ENCODE data around the gene UNC5A.

UNC5A gene

DNA sequence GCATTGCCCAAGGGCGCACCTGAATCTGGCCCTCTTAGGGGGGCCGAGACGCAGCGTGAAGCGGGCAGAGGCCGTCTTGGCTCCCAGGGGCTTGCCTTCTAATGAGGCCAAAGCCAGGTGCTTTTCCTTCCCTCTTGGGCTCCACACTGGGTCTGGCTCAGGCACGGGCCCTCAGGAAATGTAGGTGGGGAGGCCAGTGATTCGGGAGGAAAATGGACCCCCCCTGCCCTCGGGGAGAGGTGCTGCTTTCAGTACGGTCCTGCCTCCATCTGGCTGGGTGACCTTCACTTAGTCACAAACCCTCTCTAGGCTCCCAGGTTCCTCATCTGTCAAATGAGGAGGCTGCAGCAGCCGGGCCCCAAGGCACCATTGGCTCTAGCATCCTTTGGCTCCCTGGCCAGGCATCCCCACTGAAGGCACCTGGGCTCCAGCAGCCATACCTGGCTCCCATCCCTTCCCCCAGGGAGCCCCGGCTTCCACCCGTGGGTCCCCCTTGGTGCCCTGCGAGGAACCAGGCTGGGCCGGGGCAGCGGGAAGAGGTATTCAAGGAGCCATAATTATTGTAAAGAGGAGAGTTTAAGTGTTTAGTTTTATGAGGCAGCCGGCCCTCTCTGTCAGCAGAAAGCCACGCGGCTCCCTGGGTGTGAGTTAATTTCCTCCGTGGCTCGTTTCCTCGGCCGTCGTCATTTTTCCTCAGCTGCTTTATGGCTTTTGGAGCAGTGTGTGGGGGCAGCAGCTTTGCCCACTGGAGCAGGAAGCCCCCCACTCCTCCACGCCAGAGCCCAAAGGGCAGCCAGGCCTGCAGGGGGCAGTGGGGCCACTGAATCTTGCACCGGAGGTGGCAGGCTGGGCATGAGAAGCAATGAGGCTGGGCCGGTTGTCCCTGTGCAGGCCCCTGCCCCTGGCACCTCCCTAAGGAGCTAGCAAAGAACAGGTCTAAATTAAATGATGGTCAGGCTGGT, 24.9 kb upstream of the UNC5A start:
- Histone ChIP-seq H2BK120ac (ENCODE audit: insufficient read depth, low read length, poor library complexity) (no peak overlapping the region), H3K27me3 (ENCODE audit: insufficient read depth, low read length) (no peaks in the 10 kb centered on the region), H3K27ac (ENCODE audit: low read depth, low read length) (no peak overlapping the region), H2BK5ac (ENCODE audit: low read depth, low read length, poor library complexity) (no peak overlapping the region), H3K4me3 (ENCODE audit: low read depth, low read length) (no peak overlapping the region), H3K9me3 (ENCODE audit: insufficient read depth, low read depth, low read length) (no peaks in the 10 kb centered on the region), H3K4ac (ENCODE audit: low read depth, low read length) (no peak overlapping the region), H3K79me1 (ENCODE audit: low read length) (no peaks in the 10 kb centered on the region), H4K8ac (ENCODE audit: low read depth, low read length) (no peak overlapping the region), H4K12ac (ENCODE audit: low read depth, low read length) (no peak overlapping the region), H3K4me2 (ENCODE audit: low read length) (no peak overlapping the region), H3K9ac (ENCODE audit: low read length) (no peak overlapping the region), H2BK12ac (ENCODE audit: low read length) (no peak overlapping the region), H3K4me1 (ENCODE audit: control insufficient read depth in 1 of 2, insufficient read depth in 2 of 2, low read length in 2 of 2) (peaks cover 0 to 4% of the 10 kb centered on the region in 2 experiments), H3K79me2 (ENCODE audit: control insufficient read depth, insufficient read depth, low read length, poor library complexity) (no peaks in the 10 kb centered on the region), H3K14ac (ENCODE audit: low read length) (no peak overlapping the region), H3K23ac (ENCODE audit: low read length) (no peak overlapping the region), H3K36me3 (ENCODE audit: control insufficient read depth in 1 of 2, insufficient read depth in 2 of 2, low read length in 2 of 2) (no peaks in the 10 kb centered on the region), H4K91ac (ENCODE audit: low read depth, low read length) (no peak overlapping the region), H2AK5ac (ENCODE audit: low read length) (no peak overlapping the region), H3K18ac (ENCODE audit: low read length) (no peak overlapping the region), H2AFZ (ENCODE audit: insufficient read depth, low read length, poor library complexity) (no peak overlapping the region)
- no peak for DNase-seq
- no CpG with 5 or more reads among the region's 27 CpGs for WGBS (ENCODE audit: extremely low coverage, insufficient coverage, insufficient read length)

DNA sequence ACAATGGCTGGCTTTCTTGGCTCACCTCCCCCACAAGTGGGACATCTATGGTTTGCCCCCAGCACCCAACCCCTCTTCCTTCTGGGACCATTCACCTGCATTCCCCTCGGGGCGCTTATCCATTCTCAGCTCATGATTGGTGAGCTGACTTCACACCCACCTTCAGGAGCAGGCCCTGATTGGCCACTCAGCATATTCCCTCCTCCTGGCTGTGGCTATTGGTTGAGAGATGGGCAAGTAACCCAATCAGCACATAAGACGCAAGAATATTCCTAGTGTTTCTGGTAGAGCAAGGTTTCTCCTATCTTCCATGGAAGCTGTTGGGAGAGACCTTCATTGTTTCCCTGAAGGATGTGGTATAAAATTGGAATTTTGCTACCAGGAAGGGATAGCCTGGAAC, 22.7 kb upstream of the UNC5A start:
- H2BK120ac ChIP-seq (ENCODE audit: insufficient read depth, low read length, poor library complexity): no peak overlapping the region
- H3K79me1 ChIP-seq (ENCODE audit: low read length): no peaks in the 10 kb centered on the region
- no peak overlapping the region for H3K9ac ChIP-seq (ENCODE audit: low read length)
- H3K14ac ChIP-seq (ENCODE audit: low read length): no peak overlapping the region
- H2BK5ac ChIP-seq (ENCODE audit: low read depth, low read length, poor library complexity): no peak overlapping the region
- no peak overlapping the region for H2BK12ac ChIP-seq (ENCODE audit: low read length)
- H3K27ac ChIP-seq (ENCODE audit: low read depth, low read length): no peak overlapping the region
- no peaks in the 10 kb centered on the region for H3K27me3 ChIP-seq (ENCODE audit: insufficient read depth, low read length)
- no peak overlapping the region for H2AK5ac ChIP-seq (ENCODE audit: low read length)
- no peaks in the 10 kb centered on the region for H3K79me2 ChIP-seq (ENCODE audit: control insufficient read depth, insufficient read depth, low read length, poor library complexity)
- H3K4me1 ChIP-seq (ENCODE audit: control insufficient read depth in 1 of 2, insufficient read depth in 2 of 2, low read length in 2 of 2): peaks cover 0 to 4% of the 10 kb centered on the region in 2 experiments
- H4K12ac ChIP-seq (ENCODE audit: low read depth, low read length): no peak overlapping the region
- H3K36me3 ChIP-seq (ENCODE audit: control insufficient read depth in 1 of 2, insufficient read depth in 2 of 2, low read length in 2 of 2): no peaks in the 10 kb centered on the region
- no peak overlapping the region for H3K4me2 ChIP-seq (ENCODE audit: low read length)
- no peak overlapping the region for H4K8ac ChIP-seq (ENCODE audit: low read depth, low read length)
- no peak overlapping the region for H4K91ac ChIP-seq (ENCODE audit: low read depth, low read length)
- H3K4ac ChIP-seq (ENCODE audit: low read depth, low read length): no peak overlapping the region
- H2AFZ ChIP-seq (ENCODE audit: insufficient read depth, low read length, poor library complexity): no peak overlapping the region
- H3K18ac ChIP-seq (ENCODE audit: low read length): no peak overlapping the region
- no peak for DNase-seq
- no peaks in the 10 kb centered on the region for H3K9me3 ChIP-seq (ENCODE audit: insufficient read depth, low read depth, low read length)
- H3K23ac ChIP-seq (ENCODE audit: low read length): no peak overlapping the region
- no peak overlapping the region for H3K4me3 ChIP-seq (ENCODE audit: low read depth, low read length)
- no CpG with 5 or more reads among the region's 3 CpGs for WGBS (ENCODE audit: extremely low coverage, insufficient coverage, insufficient read length)

DNA sequence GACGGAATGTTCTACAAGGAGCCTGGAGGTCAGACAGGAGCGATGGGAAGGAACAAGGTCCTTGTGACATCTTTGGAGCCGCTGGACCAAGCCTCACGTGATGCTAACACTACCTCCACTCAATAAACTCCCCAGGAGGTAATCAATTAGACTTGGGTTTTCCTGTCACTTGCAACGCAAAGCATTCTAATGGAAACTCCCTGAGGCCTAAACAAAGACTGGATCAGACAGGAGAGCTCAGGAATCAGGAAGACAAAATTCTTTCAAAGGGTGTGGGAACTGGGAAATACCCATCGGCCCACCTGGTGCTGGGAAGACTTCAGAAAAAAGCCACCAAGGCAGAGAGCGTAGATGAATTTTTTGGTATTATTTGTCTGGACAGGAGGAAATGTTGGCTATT, 22.3 kb upstream of the UNC5A start:
- Histone ChIP-seq H2BK5ac (ENCODE audit: low read depth, low read length, poor library complexity) (no peak overlapping the region), H3K14ac (ENCODE audit: low read length) (no peak overlapping the region), H3K9me3 (ENCODE audit: insufficient read depth, low read depth, low read length) (no peaks in the 10 kb centered on the region), H3K4me1 (ENCODE audit: control insufficient read depth in 1 of 2, insufficient read depth in 2 of 2, low read length in 2 of 2) (peaks cover 0 to 4% of the 10 kb centered on the region in 2 experiments), H3K9ac (ENCODE audit: low read length) (no peak overlapping the region), H4K8ac (ENCODE audit: low read depth, low read length) (no peak overlapping the region), H3K27ac (ENCODE audit: low read depth, low read length) (no peak overlapping the region), H3K23ac (ENCODE audit: low read length) (no peak overlapping the region), H2BK12ac (ENCODE audit: low read length) (no peak overlapping the region), H3K4me2 (ENCODE audit: low read length) (no peak overlapping the region), H2AK5ac (ENCODE audit: low read length) (no peak overlapping the region), H3K18ac (ENCODE audit: low read length) (no peak overlapping the region), H2BK120ac (ENCODE audit: insufficient read depth, low read length, poor library complexity) (no peak overlapping the region), H2AFZ (ENCODE audit: insufficient read depth, low read length, poor library complexity) (no peak overlapping the region), H3K4me3 (ENCODE audit: low read depth, low read length) (no peak overlapping the region), H3K79me2 (ENCODE audit: control insufficient read depth, insufficient read depth, low read length, poor library complexity) (no peaks in the 10 kb centered on the region), H3K79me1 (ENCODE audit: low read length) (no peaks in the 10 kb centered on the region), H3K4ac (ENCODE audit: low read depth, low read length) (no peak overlapping the region), H4K12ac (ENCODE audit: low read depth, low read length) (no peak overlapping the region), H4K91ac (ENCODE audit: low read depth, low read length) (no peak overlapping the region), H3K27me3 (ENCODE audit: insufficient read depth, low read length) (no peaks in the 10 kb centered on the region), H3K36me3 (ENCODE audit: control insufficient read depth in 1 of 2, insufficient read depth in 2 of 2, low read length in 2 of 2) (no peaks in the 10 kb centered on the region)
- WGBS (ENCODE audit: extremely low coverage, insufficient coverage, insufficient read length): no CpG with 5 or more reads among the region's 7 CpGs
- DNase-seq: peak in 1 of 2 donors; percentile 10

DNA sequence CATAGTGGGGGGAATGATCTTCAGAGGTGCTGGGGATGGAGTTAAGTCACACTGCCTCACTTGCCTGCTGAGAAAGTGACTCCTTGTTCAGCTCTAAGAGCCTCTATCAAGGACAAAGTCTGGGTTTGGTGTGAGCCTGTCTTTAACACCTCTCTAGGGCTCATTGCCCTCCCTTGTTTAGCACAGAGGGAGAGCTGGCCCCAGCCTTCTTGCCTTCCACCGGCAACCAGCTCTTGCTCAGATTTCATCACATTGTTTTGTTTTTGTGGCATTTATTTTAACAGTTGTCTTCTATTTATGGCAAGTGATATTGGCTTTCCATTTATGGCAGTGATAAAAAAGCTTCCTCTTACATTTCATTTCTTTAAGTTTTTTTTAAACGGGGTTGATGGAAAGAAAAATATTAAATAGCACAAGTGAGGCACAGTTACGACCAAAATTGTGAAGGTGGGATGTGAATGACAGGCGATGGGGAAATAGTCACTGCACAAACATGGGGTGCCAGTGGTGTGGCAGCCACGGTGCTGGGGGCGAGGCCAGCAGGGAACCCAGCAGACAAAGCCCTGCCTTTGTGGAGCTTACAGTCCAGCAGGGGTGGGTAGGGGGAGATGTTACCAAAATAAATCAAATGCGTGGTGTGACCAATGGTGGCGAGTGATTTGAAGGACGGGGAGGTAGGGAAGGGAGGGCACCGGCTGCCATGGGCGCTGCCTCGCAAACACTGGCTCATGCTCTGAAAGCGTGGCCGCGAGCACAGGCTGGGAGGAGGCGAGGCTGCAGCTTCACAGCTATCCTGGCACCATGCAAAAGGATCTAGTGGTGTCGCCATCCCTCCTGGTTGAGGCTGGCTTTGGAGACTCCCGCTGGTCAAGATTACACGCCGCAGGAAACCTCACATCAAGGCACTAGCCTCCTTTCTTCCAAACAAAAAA, 21.2 kb upstream of the UNC5A start:
- no peak overlapping the region for H4K12ac ChIP-seq (ENCODE audit: low read depth, low read length)
- H3K79me2 ChIP-seq (ENCODE audit: control insufficient read depth, insufficient read depth, low read length, poor library complexity): no peaks in the 10 kb centered on the region
- H2BK12ac ChIP-seq (ENCODE audit: low read length): no peak overlapping the region
- no peaks in the 10 kb centered on the region for H3K9me3 ChIP-seq (ENCODE audit: insufficient read depth, low read depth, low read length)
- WGBS (ENCODE audit: extremely low coverage, insufficient coverage, insufficient read length): no CpG with 5 or more reads among the region's 20 CpGs
- no peak for DNase-seq
- no peak overlapping the region for H4K91ac ChIP-seq (ENCODE audit: low read depth, low read length)
- H3K23ac ChIP-seq (ENCODE audit: low read length): no peak overlapping the region
- no peak overlapping the region for H3K9ac ChIP-seq (ENCODE audit: low read length)
- H3K27ac ChIP-seq (ENCODE audit: low read depth, low read length): no peak overlapping the region
- peaks cover 0 to 4% of the 10 kb centered on the region in 2 experiments for H3K4me1 ChIP-seq (ENCODE audit: control insufficient read depth in 1 of 2, insufficient read depth in 2 of 2, low read length in 2 of 2)
- no peak overlapping the region for H2AK5ac ChIP-seq (ENCODE audit: low read length)
- H3K36me3 ChIP-seq (ENCODE audit: control insufficient read depth in 1 of 2, insufficient read depth in 2 of 2, low read length in 2 of 2): no peaks in the 10 kb centered on the region
- no peaks in the 10 kb centered on the region for H3K79me1 ChIP-seq (ENCODE audit: low read length)
- H3K14ac ChIP-seq (ENCODE audit: low read length): no peak overlapping the region
- no peak overlapping the region for H2BK5ac ChIP-seq (ENCODE audit: low read depth, low read length, poor library complexity)
- H3K4me3 ChIP-seq (ENCODE audit: low read depth, low read length): no peak overlapping the region
- H4K8ac ChIP-seq (ENCODE audit: low read depth, low read length): no peak overlapping the region
- H3K4ac ChIP-seq (ENCODE audit: low read depth, low read length): no peak overlapping the region
- H3K4me2 ChIP-seq (ENCODE audit: low read length): no peak overlapping the region
- no peaks in the 10 kb centered on the region for H3K27me3 ChIP-seq (ENCODE audit: insufficient read depth, low read length)
- H2BK120ac ChIP-seq (ENCODE audit: insufficient read depth, low read length, poor library complexity): no peak overlapping the region
- no peak overlapping the region for H2AFZ ChIP-seq (ENCODE audit: insufficient read depth, low read length, poor library complexity)
- no peak overlapping the region for H3K18ac ChIP-seq (ENCODE audit: low read length)

Data from trophoblast cell (in vitro differentiated cells and primary cell).